WI38 (cell line): ENCODE results near the gene PLA2G2A.

Experiments
- H3K4me3 ChIP-seq: 2 replicates; pipeline ENCODE4 v1.5.1; 2011; ENCODE audit warnings: low read depth, mild to moderate bottlenecking, control low read depth, low read length
- TF ChIP-seq, protein P1 (sequence below): IDR thresholded peaks from 2 replicates; pipeline ENCODE4 v1.5.1; 2012; ENCODE audit warnings: low read depth, mild to moderate bottlenecking, control low read depth, low read length

PLA2G2A gene

DNA sequence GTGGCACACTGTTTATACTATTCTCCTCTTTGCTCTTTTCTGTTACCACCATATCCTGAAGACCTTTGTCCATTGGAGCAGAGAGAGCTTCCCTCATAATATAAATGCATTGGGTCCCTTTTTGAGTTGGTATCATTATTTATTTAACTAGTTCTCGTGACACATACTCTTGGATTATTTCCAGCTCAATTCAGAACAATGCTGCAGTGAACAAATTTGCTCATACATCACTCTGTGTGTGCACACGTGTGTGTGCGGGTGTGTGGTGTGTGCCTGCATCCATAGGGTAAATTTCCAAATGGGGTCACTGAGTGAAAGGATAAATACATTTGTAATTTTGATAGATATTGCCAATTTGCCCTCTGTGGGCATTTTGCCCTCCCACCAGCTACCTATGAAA is 5.8 kb downstream of the PLA2G2A start:
- TF ChIP-seq, protein P1, sequence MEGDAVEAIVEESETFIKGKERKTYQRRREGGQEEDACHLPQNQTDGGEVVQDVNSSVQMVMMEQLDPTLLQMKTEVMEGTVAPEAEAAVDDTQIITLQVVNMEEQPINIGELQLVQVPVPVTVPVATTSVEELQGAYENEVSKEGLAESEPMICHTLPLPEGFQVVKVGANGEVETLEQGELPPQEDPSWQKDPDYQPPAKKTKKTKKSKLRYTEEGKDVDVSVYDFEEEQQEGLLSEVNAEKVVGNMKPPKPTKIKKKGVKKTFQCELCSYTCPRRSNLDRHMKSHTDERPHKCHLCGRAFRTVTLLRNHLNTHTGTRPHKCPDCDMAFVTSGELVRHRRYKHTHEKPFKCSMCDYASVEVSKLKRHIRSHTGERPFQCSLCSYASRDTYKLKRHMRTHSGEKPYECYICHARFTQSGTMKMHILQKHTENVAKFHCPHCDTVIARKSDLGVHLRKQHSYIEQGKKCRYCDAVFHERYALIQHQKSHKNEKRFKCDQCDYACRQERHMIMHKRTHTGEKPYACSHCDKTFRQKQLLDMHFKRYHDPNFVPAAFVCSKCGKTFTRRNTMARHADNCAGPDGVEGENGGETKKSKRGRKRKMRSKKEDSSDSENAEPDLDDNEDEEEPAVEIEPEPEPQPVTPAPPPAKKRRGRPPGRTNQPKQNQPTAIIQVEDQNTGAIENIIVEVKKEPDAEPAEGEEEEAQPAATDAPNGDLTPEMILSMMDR = no peak
- no peak overlapping the region for H3K4me3 ChIP-seq

DNA sequence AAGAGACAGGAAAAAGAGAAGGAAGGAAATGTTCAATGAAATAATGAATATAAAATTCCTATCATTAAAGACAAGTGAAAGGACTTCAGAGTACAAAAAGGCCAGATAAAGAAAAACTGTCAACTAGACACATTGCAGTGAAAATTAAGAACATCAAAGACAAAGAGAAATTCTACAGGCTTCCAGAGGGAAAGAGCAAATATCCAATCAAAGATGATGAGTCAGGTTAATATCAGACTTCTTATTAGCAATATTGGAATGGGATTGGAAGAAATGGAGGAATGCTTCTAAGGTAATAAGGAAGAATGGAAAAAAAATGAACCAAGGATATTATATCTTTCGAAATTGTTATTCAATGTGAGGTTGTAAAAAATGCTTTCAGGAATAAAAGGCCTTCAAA is 7.8 kb downstream of the PLA2G2A start:
- no peak overlapping the region for H3K4me3 ChIP-seq
- TF ChIP-seq, protein P1 = no peak

GRCh38 chr1:19969898-19970660 is 9.3 kb downstream of the PLA2G2A start:
- H3K4me3 ChIP-seq = no peak overlapping the region
- TF ChIP-seq, protein P1 = no peak

DNA sequence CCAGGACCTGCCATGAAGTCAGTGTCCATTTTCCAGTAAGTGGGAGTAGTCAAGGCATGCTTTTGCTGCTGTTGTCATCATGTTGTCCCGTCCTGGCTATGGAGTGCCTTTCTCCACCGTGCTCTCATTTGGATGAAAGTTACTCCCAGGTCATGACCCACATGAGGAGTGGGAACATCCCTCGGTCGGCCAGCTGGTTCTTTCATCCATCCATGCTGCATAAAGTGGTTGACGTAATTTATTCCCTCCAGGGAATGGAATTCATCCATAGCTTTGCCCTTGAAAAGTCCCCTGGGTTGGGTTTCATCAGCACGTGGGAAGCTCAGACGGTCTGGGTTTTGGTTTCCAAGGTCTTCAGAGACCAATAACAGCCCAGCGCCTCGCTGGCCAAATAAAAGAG is 11.6 kb downstream of the PLA2G2A start:
- no peak overlapping the region for H3K4me3 ChIP-seq
- TF ChIP-seq, protein P1 = no peak

GRCh38 chr1:19964542-19964941 is 14.9 kb downstream of the PLA2G2A start:
- no peak overlapping the region for H3K4me3 ChIP-seq
- TF ChIP-seq, protein P1 = no peak

GRCh38 chr1:19963636-19964035 is 15.8 kb downstream of the PLA2G2A start:
- TF ChIP-seq, protein P1 = no peak
- H3K4me3 ChIP-seq = no peak overlapping the region

- no peak overlapping the region for H3K4me3 ChIP-seq
- TF ChIP-seq, protein P1 = no peak
Measured at GRCh38 chr1:19960591-19960990, 18.8 kb downstream of the PLA2G2A start.
